Caco-2 (cell line): ENCODE measurements around the gene GIPR. TPM values are rescaled to one million over a fixed set of nuclear protein-coding genes. Genes with fewer than 3 reads are reported as not detected.

ENCODE experiments used
- BruUV-seq: library from RNA; stranded (reverse); fragments of 400-500 nt; replicated peaks from 2 replicates; lab custom pipeline; 2021; lab: Mats Ljungman, UMichigan
- CTCF ChIA-PET: fragments of 300-600 bp; sonication (Branson Sonifier 250); formaldehyde crosslinking; loops from one replicate; lab custom pipeline; 2022; ENCODE audit warnings: antibody characterized with exemption; lab: Charles Lee
- POLR2A ChIA-PET: fragments of 300-600 bp; sonication (Branson Sonifier 250); formaldehyde crosslinking; loops from one replicate; lab custom pipeline; 2022; ENCODE audit warnings: antibody characterized with exemption; lab: Charles Lee
- DNase-seq, 2 experiments: peaks; one replicate each; pipeline versions ENCODE4 v3.0.0 to v3.0.0-alpha.2; 2020 to 2022
- H3K27me3 ChIP-seq: replicated peaks from 2 replicates; pipeline ENCODE4 v1.6.0; 2011; ENCODE audit warnings: low read length; ENCODE audit not compliant: control insufficient read depth, insufficient read depth
- H3K36me3 ChIP-seq: 2 replicates; pipeline ENCODE4 v1.5.1; 2011; ENCODE audit warnings: low read length; ENCODE audit not compliant: control insufficient read depth, insufficient read depth
- H3K4me1 ChIP-seq: fragments of 250-450 bp; sonication (Bioruptor Pico); 2 replicates; pipeline ENCODE4 v1.5.1; 2020; ENCODE audit warnings: mild to moderate bottlenecking
- H3K4me3 ChIP-seq: 2 replicates; pipeline ENCODE4 v1.5.1; 2011; ENCODE audit warnings: low read depth, mild to moderate bottlenecking, control low read depth, low read length
- H3K9me3 ChIP-seq: fragments of 250-450 bp; sonication (Bioruptor Pico); 2 replicates; pipeline ENCODE4 v1.5.1; 2020; ENCODE audit warnings: mild to moderate bottlenecking, moderate library complexity
- H3K27ac Mint-ChIP-seq: one replicate; pipeline ENCODE4 v1.8.0; 2022; ENCODE audit warnings: mixed read lengths; ENCODE audit not compliant: unreplicated experiment
- H3K27me3 Mint-ChIP-seq: one replicate; pipeline ENCODE4 v1.8.0; 2022; ENCODE audit warnings: mixed read lengths; ENCODE audit not compliant: insufficient read depth, unreplicated experiment
- H3K36me3 Mint-ChIP-seq: one replicate; pipeline ENCODE4 v1.8.0; 2022; ENCODE audit warnings: mild to moderate bottlenecking, mixed read lengths; ENCODE audit not compliant: insufficient read depth, unreplicated experiment
- H3K4me1 Mint-ChIP-seq: one replicate; pipeline ENCODE4 v1.8.0; 2022; ENCODE audit warnings: low read depth, mixed read lengths; ENCODE audit not compliant: unreplicated experiment
- H3K4me3 Mint-ChIP-seq: one replicate; pipeline ENCODE4 v1.8.0; 2022; ENCODE audit warnings: mild to moderate bottlenecking, moderate library complexity, mixed read lengths; ENCODE audit not compliant: unreplicated experiment
- H3K9me3 Mint-ChIP-seq: one replicate; pipeline ENCODE4 v1.8.0; 2022; ENCODE audit warnings: mixed read lengths; ENCODE audit not compliant: unreplicated experiment
- CTCF ChIP-seq, 2 experiments: fragments of 200-600 bp in 1 of 2; IDR thresholded peaks; 1 replicate in 1 of 2; 2 replicates in 1 of 2; pipeline versions ENCODE4 v1.5.1 to v1.8.0; 2011 to 2022; ENCODE audit warnings: antibody characterized with exemption in 1 of 2, control low read depth in 1 of 2, inconsistent platforms in 1 of 2, low read depth in 1 of 2, low read length in 1 of 2, mild to moderate bottlenecking in 1 of 2, moderate library complexity in 1 of 2; ENCODE audit not compliant: insufficient read depth in 1 of 2, severe bottlenecking in 1 of 2, unreplicated experiment in 1 of 2
- intact Hi-C: fragments of 100-400 bp; cut with micrococcal nuclease; formaldehyde crosslinking; loops from one replicate; pipeline ENCODE4 v1.10.0; 2022; ENCODE audit not compliant: unreplicated experiment
- total RNA-seq: library from RNA; stranded (reverse); gene quantifications from 2 replicates; pipeline ENCODE4 v1.2.3, GENCODE V29; 2022

GIPR gene
- total RNA-seq, 1 experiment from 2014 or later, result 2.6 TPM

GRCh38 chr19:45701676-45702075, 33.7 kb downstream of the GIPR start:
- no peak for TF ChIP-seq CTCF (IDR thresholded peaks at IDR 0.05; ENCODE audit: insufficient read depth in 1 of 2, low read depth in 1 of 2, low read length in 1 of 2, severe bottlenecking in 1 of 2, unreplicated experiment in 1 of 2)
- Mint-ChIP-seq H3K4me1 (peaks cover 6% of the 10 kb centered on the region), H3K27ac (no peak overlapping the region), H3K4me3 (no peak overlapping the region), H3K36me3 (peaks cover 52% of the 10 kb centered on the region), H3K27me3 (no peaks in the 10 kb centered on the region), H3K9me3 (no peaks in the 10 kb centered on the region)
- H3K36me3 ChIP-seq, result peaks cover 3% of the 10 kb centered on the region
- intact Hi-C loops, result no loop called here
- ChIA-PET CTCF (no interaction called here), POLR2A (no interaction called here)
- no peak for DNase-seq
- no peaks in the 10 kb centered on the region for H3K9me3 ChIP-seq
- no peak overlapping the region for H3K4me3 ChIP-seq
- no peaks in the 10 kb centered on the region for H3K27me3 ChIP-seq
- no peaks in the 10 kb centered on the region for H3K4me1 ChIP-seq
- no TSS peak for BruUV-seq

- intact Hi-C loops, result no loop called here
- TF ChIP-seq CTCF (IDR thresholded peaks at IDR 0.05; ENCODE audit: insufficient read depth in 1 of 2, low read depth in 1 of 2, low read length in 1 of 2, severe bottlenecking in 1 of 2, unreplicated experiment in 1 of 2), result no peak
- no peaks in the 10 kb centered on the region for H3K9me3 Mint-ChIP-seq
- peaks cover 6% of the 10 kb centered on the region for H3K4me1 Mint-ChIP-seq
- ChIA-PET CTCF (no interaction called here), POLR2A (no interaction called here)
- no peak for DNase-seq
- H3K4me3 ChIP-seq, result no peak overlapping the region
- peaks cover 53% of the 10 kb centered on the region for H3K36me3 Mint-ChIP-seq
- no peaks in the 10 kb centered on the region for H3K9me3 ChIP-seq
- H3K27ac Mint-ChIP-seq, result no peak overlapping the region
- H3K36me3 ChIP-seq, result peaks cover 3% of the 10 kb centered on the region
- no peaks in the 10 kb centered on the region for H3K4me1 ChIP-seq
- no peak overlapping the region for H3K4me3 Mint-ChIP-seq
- no peaks in the 10 kb centered on the region for H3K27me3 ChIP-seq
- no TSS peak for BruUV-seq
- H3K27me3 Mint-ChIP-seq, result no peaks in the 10 kb centered on the region
Measured at GRCh38 chr19:45705115-45705514, 37.1 kb downstream of the GIPR start.

- Histone ChIP-seq H3K36me3 (peaks cover 3% of the 10 kb centered on the region), H3K4me3 (no peak overlapping the region), H3K9me3 (no peaks in the 10 kb centered on the region), H3K27me3 (no peaks in the 10 kb centered on the region), H3K4me1 (no peaks in the 10 kb centered on the region)
- no peak overlapping the region for H3K4me3 Mint-ChIP-seq
- peaks cover 6% of the 10 kb centered on the region for H3K4me1 Mint-ChIP-seq
- BruUV-seq, result no TSS peak
- POLR2A ChIA-PET, result no interaction called here
- no peaks in the 10 kb centered on the region for H3K9me3 Mint-ChIP-seq
- no peak overlapping the region for H3K27ac Mint-ChIP-seq
- H3K27me3 Mint-ChIP-seq, result no peaks in the 10 kb centered on the region
- intact Hi-C loops, result no loop called here
- no peak for TF ChIP-seq CTCF (IDR thresholded peaks at IDR 0.05; ENCODE audit: insufficient read depth in 1 of 2, low read depth in 1 of 2, low read length in 1 of 2, severe bottlenecking in 1 of 2, unreplicated experiment in 1 of 2)
- DNase-seq, result no peak
- CTCF ChIA-PET, result no interaction called here
- peaks cover 56% of the 10 kb centered on the region for H3K36me3 Mint-ChIP-seq
Measured at GRCh38 chr19:45705710-45706415, 37.8 kb downstream of the GIPR start.
